NB4 (cell line): ENCODE measurements around the gene UNC45B.

Source experiments
- CTCF ChIP-seq: IDR thresholded peaks from one replicate; pipeline ENCODE4 v1.5.1; 2012; ENCODE audit warnings: low read depth, low read length
- MAX ChIP-seq: IDR thresholded peaks from 2 replicates; pipeline ENCODE4 v1.6.1; 2011; ENCODE audit warnings: low read depth, low read length
- POLR2A ChIP-seq: IDR thresholded peaks from 2 replicates; pipeline ENCODE4 v1.6.1; 2011; ENCODE audit warnings: mild to moderate bottlenecking; ENCODE audit not compliant: insufficient read length; ENCODE audit errors: extremely low read depth

- no peak for TF ChIP-seq CTCF
- no peak for TF ChIP-seq POLR2A
- no peak for TF ChIP-seq MAX
Observed at GRCh38 chr17:35159940-35160339, 12.3 kb downstream of the UNC45B start.
